Measurements from ENCODE around the gene GADD45A. TPM values are rescaled to one million over a fixed set of nuclear protein-coding genes. Genes with fewer than 3 reads are reported as not detected.

GADD45A gene
- total RNA-seq, 1 donor from 2014 or later: 16.4 TPM

GRCh38 chr1:67687198-67687545, 2.2 kb downstream of the GADD45A start:
- H3K27ac ChIP-seq: peak overlapping the region; percentile 91
- peak overlapping the region; percentile 91 for H3K4me3 ChIP-seq
- no peak for ATAC-seq
- no peak for DNase-seq
- no peaks in the 10 kb centered on the region for H3K27me3 ChIP-seq
- peaks cover 22% of the 10 kb centered on the region for H3K4me1 ChIP-seq
- H3K36me3 ChIP-seq: peaks cover 24% of the 10 kb centered on the region
- no peak for TF ChIP-seq CTCF (IDR thresholded peaks at IDR 0.05)
- no peaks in the 10 kb centered on the region for H3K9me3 ChIP-seq
- intact Hi-C loops (cut with DNase I): no loop called here

GRCh38 chr1:67687649-67688048, 2.6 kb downstream of the GADD45A start:
- ATAC-seq: no peak
- TF ChIP-seq CTCF (IDR thresholded peaks at IDR 0.05): no peak
- intact Hi-C loops (cut with DNase I): no loop called here

GRCh38 chr1:67688526-67689219, 3.7 kb downstream of the GADD45A start:
- ATAC-seq (no peak), DNase-seq (no peak)
- Histone ChIP-seq H3K4me1 (peaks cover 22% of the 10 kb centered on the region), H3K9me3 (no peaks in the 10 kb centered on the region), H3K36me3 (peaks cover 24% of the 10 kb centered on the region), H3K27ac (peak overlapping the region; percentile 26), H3K27me3 (no peaks in the 10 kb centered on the region), H3K4me3 (no peak overlapping the region)
- TF ChIP-seq CTCF (IDR thresholded peaks at IDR 0.05): no peak
- intact Hi-C loops (cut with DNase I): no loop called here

More at GRCh38 chr1:67687649-67688048, 2.6 kb downstream of the GADD45A start:
- no peaks in the 10 kb centered on the region for H3K27me3 ChIP-seq
- H3K9me3 ChIP-seq: no peaks in the 10 kb centered on the region
- peaks cover 22% of the 10 kb centered on the region for H3K4me1 ChIP-seq
- H3K27ac ChIP-seq: peak overlapping the region; percentile 91
- peaks cover 24% of the 10 kb centered on the region for H3K36me3 ChIP-seq
- DNase-seq: no peak
- H3K4me3 ChIP-seq: peak overlapping the region; percentile 91

- no peak for DNase-seq
- H3K27ac ChIP-seq: peak overlapping the region; percentile 26
- intact Hi-C loops (cut with DNase I): no loop called here
These were observed 4.4 kb downstream of the GADD45A start for GRCh38 chr1:67689267-67690017.

GRCh38 chr1:67690018-67690363, 5.0 kb downstream of the GADD45A start:
- DNase-seq (no peak), ATAC-seq (no peak)
- Histone ChIP-seq H3K27me3 (no peaks in the 10 kb centered on the region), H3K4me3 (no peak overlapping the region), H3K4me1 (peaks cover 16% of the 10 kb centered on the region), H3K36me3 (peaks cover 24% of the 10 kb centered on the region), H3K27ac (no peak overlapping the region), H3K9me3 (no peaks in the 10 kb centered on the region)
- TF ChIP-seq CTCF (IDR thresholded peaks at IDR 0.05): no peak
- intact Hi-C loops (cut with DNase I): no loop called here

More at GRCh38 chr1:67689267-67690017, 4.4 kb downstream of the GADD45A start:
- H3K4me1 ChIP-seq: peaks cover 19% of the 10 kb centered on the region
- no peaks in the 10 kb centered on the region for H3K27me3 ChIP-seq
- peaks cover 24% of the 10 kb centered on the region for H3K36me3 ChIP-seq
- H3K9me3 ChIP-seq: no peaks in the 10 kb centered on the region
- H3K4me3 ChIP-seq: no peak overlapping the region
- ATAC-seq: no peak
- no peak for TF ChIP-seq CTCF (IDR thresholded peaks at IDR 0.05)
